MG63 (cell line): ENCODE data around the gene PIM1. TPM values are rescaled to one million over a fixed set of nuclear protein-coding genes. Genes with fewer than 3 reads are reported as not detected.
"Not testable (repeated sequence)": the region's sequence is repeated elsewhere in the genome, so short reads cannot be mapped to it uniquely, and the experiment has no call there.

Source experiments
- DNase-seq: peaks from one replicate; pipeline ENCODE4 v3.0.0-alpha.2; 2020
- H3K27me3 ChIP-seq: fragments of 250-450 bp; sonication (Bioruptor Pico); 2 replicates; pipeline ENCODE4 v1.5.1; 2020; ENCODE audit warnings: mild to moderate bottlenecking, moderate library complexity
- H3K36me3 ChIP-seq: fragments of 250-450 bp; sonication (Bioruptor Pico); 2 replicates; pipeline ENCODE4 v1.5.1; 2020; ENCODE audit warnings: mild to moderate bottlenecking, moderate library complexity
- H3K4me3 ChIP-seq: fragments of 250-450 bp; sonication (Bioruptor Pico); 2 replicates; pipeline ENCODE4 v1.5.1; 2020; ENCODE audit warnings: mild to moderate bottlenecking, moderate library complexity
- H3K9me3 ChIP-seq: fragments of 250-450 bp; sonication (Bioruptor Pico); 2 replicates; pipeline ENCODE4 v1.5.1; 2020; ENCODE audit warnings: mild to moderate bottlenecking, moderate library complexity
- total RNA-seq: library from RNA; depleted of rRNA; stranded (reverse); fragments of >200 nt; shearing (Covaris generic); gene quantifications from 2 replicates; pipeline ENCODE4 v1.2.3, GENCODE V29; 2014; ENCODE audit warnings: low replicate concordance

PIM1 gene
- total RNA-seq, 1 experiment from 2014 or later = 13.0 TPM

- Histone ChIP-seq H3K27me3 (no peaks in the 10 kb centered on the region), H3K4me3 (no peak overlapping the region), H3K9me3 (no peaks in the 10 kb centered on the region), H3K36me3 (peaks cover 41% of the 10 kb centered on the region)
- no peak for DNase-seq
Observed at GRCh38 chr6:37175332-37176267, 5.6 kb downstream of the PIM1 start.

- Histone ChIP-seq H3K36me3 (peaks cover 36% of the 10 kb centered on the region), H3K4me3 (no peak overlapping the region), H3K9me3 (no peaks in the 10 kb centered on the region), H3K27me3 (no peaks in the 10 kb centered on the region)
- no peak for DNase-seq
Observed at GRCh38 chr6:37176268-37177076, 6.5 kb downstream of the PIM1 start.

- no peaks in the 10 kb centered on the region for H3K9me3 ChIP-seq
- peaks cover 34% of the 10 kb centered on the region for H3K36me3 ChIP-seq
- DNase-seq = no peak
- no peak overlapping the region for H3K4me3 ChIP-seq
- no peaks in the 10 kb centered on the region for H3K27me3 ChIP-seq
Observed at GRCh38 chr6:37177077-37177934, 7.4 kb downstream of the PIM1 start.

GRCh38 chr6:37177935-37178517 lies 8.1 kb downstream of the PIM1 start:
- Histone ChIP-seq H3K9me3 (no peaks in the 10 kb centered on the region), H3K4me3 (no peak overlapping the region), H3K27me3 (no peaks in the 10 kb centered on the region), H3K36me3 (peaks cover 27% of the 10 kb centered on the region)
- DNase-seq = no peak

- Histone ChIP-seq H3K4me3 (no peak overlapping the region), H3K9me3 (no peaks in the 10 kb centered on the region), H3K27me3 (no peaks in the 10 kb centered on the region), H3K36me3 (peaks cover 7% of the 10 kb centered on the region)
- no peak for DNase-seq
Observed at GRCh38 chr6:37180075-37180474, 10.1 kb downstream of the PIM1 start.

- H3K4me3 ChIP-seq, H3K27me3 ChIP-seq, DNase-seq: not testable (repeated sequence)
Observed at GRCh38 chr6:37180610-37181009, 10.7 kb downstream of the PIM1 start.

GRCh38 chr6:37182736-37183590 lies 13.0 kb downstream of the PIM1 start:
- no peak for DNase-seq
- Histone ChIP-seq H3K9me3 (no peaks in the 10 kb centered on the region), H3K36me3 (no peaks in the 10 kb centered on the region), H3K27me3 (no peaks in the 10 kb centered on the region), H3K4me3 (no peak overlapping the region)

More at GRCh38 chr6:37180610-37181009, 10.7 kb downstream of the PIM1 start:
- H3K9me3 ChIP-seq, H3K36me3 ChIP-seq: not testable (repeated sequence)

GRCh38 chr6:37185949-37186720 lies 16.2 kb downstream of the PIM1 start:
- H3K4me3 ChIP-seq, DNase-seq, H3K36me3 ChIP-seq, H3K27me3 ChIP-seq, H3K9me3 ChIP-seq: not testable (repeated sequence)

- no peaks in the 10 kb centered on the region for H3K36me3 ChIP-seq
- H3K4me3 ChIP-seq = no peak overlapping the region
- DNase-seq = no peak
- no peaks in the 10 kb centered on the region for H3K9me3 ChIP-seq
- H3K27me3 ChIP-seq = no peaks in the 10 kb centered on the region
Observed at GRCh38 chr6:37187321-37188022, 17.5 kb downstream of the PIM1 start.

- no peak for DNase-seq
- Histone ChIP-seq H3K4me3 (no peak overlapping the region), H3K9me3 (no peaks in the 10 kb centered on the region), H3K27me3 (no peaks in the 10 kb centered on the region), H3K36me3 (no peaks in the 10 kb centered on the region)
Observed at GRCh38 chr6:37188962-37189510, 19.1 kb downstream of the PIM1 start.

- Histone ChIP-seq H3K27me3 (no peaks in the 10 kb centered on the region), H3K36me3 (no peaks in the 10 kb centered on the region), H3K4me3 (no peak overlapping the region), H3K9me3 (no peaks in the 10 kb centered on the region)
- DNase-seq = peak; percentile 29
Observed at GRCh38 chr6:37190159-37190535, 20.2 kb downstream of the PIM1 start.

GRCh38 chr6:37192666-37193065 lies 22.7 kb downstream of the PIM1 start:
- no peak overlapping the region for H3K4me3 ChIP-seq
- no peaks in the 10 kb centered on the region for H3K36me3 ChIP-seq
- H3K27me3 ChIP-seq = no peaks in the 10 kb centered on the region
- H3K9me3 ChIP-seq = no peaks in the 10 kb centered on the region
- no peak for DNase-seq

GRCh38 chr6:37194886-37195285 lies 24.9 kb downstream of the PIM1 start:
- H3K4me3 ChIP-seq = not testable (repeated sequence)

GRCh38 chr6:37196451-37196850 lies 26.5 kb downstream of the PIM1 start:
- not testable (repeated sequence) for H3K27me3 ChIP-seq, H3K9me3 ChIP-seq

More at GRCh38 chr6:37194886-37195285, 24.9 kb downstream of the PIM1 start:
- not testable (repeated sequence) for DNase-seq, H3K36me3 ChIP-seq, H3K27me3 ChIP-seq, H3K9me3 ChIP-seq

More at GRCh38 chr6:37196451-37196850, 26.5 kb downstream of the PIM1 start:
- H3K4me3 ChIP-seq, H3K36me3 ChIP-seq, DNase-seq: not testable (repeated sequence)
